Adrenal gland (tissue), 5 donors: Measurements from ENCODE around the gene FCHO2.

Experiments
- POLR2A ChIP-seq, 2 donors: fragments of 450-650 bp; IDR thresholded peaks; one replicate each; pipeline ENCODE4 v1.6.1; 2017; ENCODE audit warnings: antibody characterized with exemption in 2 of 2, mild to moderate bottlenecking in 2 of 2, moderate library complexity in 1 of 2
- TF ChIP-seq, protein P1 (sequence below), 6 experiments: fragments of 450-650 bp in 4 of 6; fragments of 200-600 bp in 2 of 6; sonication (generic) in 1 of 6; IDR thresholded peaks; 1 replicate in 5 of 6; 2 replicates in 1 of 6; pipeline versions ENCODE4 v1.5.1 to v1.8.0; 2016 to 2021; ENCODE audit warnings: antibody characterized with exemption in 6 of 6, mild to moderate bottlenecking in 2 of 6, moderate library complexity in 1 of 6
- donor health status: DM: no; HTN: no; CAD: no.

DNA sequence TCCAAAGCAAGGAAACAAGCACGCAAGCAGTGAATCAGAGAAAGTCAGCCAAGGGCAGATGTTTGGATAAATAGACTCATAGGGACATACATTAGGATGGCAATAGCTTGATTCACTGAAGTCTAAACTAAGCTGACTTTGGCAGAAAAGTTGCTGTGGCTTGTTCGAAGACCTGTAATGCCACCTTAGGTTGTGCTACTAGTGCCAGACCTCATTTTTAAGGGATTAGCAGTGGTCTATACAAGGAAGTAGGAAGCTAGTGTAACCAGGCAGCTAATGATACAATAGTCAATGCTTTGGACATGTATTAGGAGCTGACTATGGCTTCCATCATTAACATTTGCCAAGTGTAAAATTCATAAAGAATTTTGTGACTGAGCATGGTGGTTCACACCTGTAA is 63.1 kb downstream of the FCHO2 start:
- TF ChIP-seq, protein P1, sequence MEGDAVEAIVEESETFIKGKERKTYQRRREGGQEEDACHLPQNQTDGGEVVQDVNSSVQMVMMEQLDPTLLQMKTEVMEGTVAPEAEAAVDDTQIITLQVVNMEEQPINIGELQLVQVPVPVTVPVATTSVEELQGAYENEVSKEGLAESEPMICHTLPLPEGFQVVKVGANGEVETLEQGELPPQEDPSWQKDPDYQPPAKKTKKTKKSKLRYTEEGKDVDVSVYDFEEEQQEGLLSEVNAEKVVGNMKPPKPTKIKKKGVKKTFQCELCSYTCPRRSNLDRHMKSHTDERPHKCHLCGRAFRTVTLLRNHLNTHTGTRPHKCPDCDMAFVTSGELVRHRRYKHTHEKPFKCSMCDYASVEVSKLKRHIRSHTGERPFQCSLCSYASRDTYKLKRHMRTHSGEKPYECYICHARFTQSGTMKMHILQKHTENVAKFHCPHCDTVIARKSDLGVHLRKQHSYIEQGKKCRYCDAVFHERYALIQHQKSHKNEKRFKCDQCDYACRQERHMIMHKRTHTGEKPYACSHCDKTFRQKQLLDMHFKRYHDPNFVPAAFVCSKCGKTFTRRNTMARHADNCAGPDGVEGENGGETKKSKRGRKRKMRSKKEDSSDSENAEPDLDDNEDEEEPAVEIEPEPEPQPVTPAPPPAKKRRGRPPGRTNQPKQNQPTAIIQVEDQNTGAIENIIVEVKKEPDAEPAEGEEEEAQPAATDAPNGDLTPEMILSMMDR (IDR thresholded peaks at IDR 0.05) = no peak
- no peak for TF ChIP-seq POLR2A (IDR thresholded peaks at IDR 0.05)
